Naive thymus-derived CD8-positive, alpha-beta T cell (primary cell): ENCODE data around the gene PRKCB. TPM values are rescaled to one million over a fixed set of nuclear protein-coding genes. Genes with fewer than 3 reads are reported as not detected.

ENCODE experiments used
- ATAC-seq, 2 donors: fragments of 150-1000 bp; cut with Tn5 transposase in 1 of 2; sonication (Bioruptor Pico), chemical (Tn5 transposase) in 1 of 2; 1 replicate in 1 of 2; 2 replicates in 1 of 2; pipeline ENCODE4 v1.10.0; 2021; ENCODE audit warnings: mild to moderate bottlenecking in 2 of 2, moderate library complexity in 2 of 2
- POLR2A ChIA-PET: fragments of 350-600 bp; sonication (Branson Sonifier 250); formaldehyde crosslinking; loops from one replicate; lab custom pipeline; 2021; ENCODE audit warnings: antibody characterized with exemption; lab: Charles Lee
- DNase-seq, 10 donors: peaks; one replicate each; pipeline versions ENCODE4 v3.0.0 to v3.0.0-alpha.2; 2020 to 2022
- H3K27ac Mint-ChIP-seq, 10 donors: one replicate each; pipeline ENCODE4 v1.8.0; 2020 to 2022; ENCODE audit warnings: mild to moderate bottlenecking in 10 of 10, mixed read lengths in 10 of 10, moderate library complexity in 4 of 10, inconsistent platforms in 1 of 10
- H3K27me3 Mint-ChIP-seq, 5 donors: one replicate each; pipeline ENCODE4 v1.8.0; 2021 to 2022; ENCODE audit warnings: mixed read lengths in 5 of 5
- H3K36me3 Mint-ChIP-seq, 3 donors: one replicate each; pipeline ENCODE4 v1.8.0; 2020 to 2022; ENCODE audit warnings: mixed read lengths in 3 of 3, mild to moderate bottlenecking in 2 of 3, inconsistent platforms in 1 of 3
- H3K4me1 Mint-ChIP-seq, 4 donors: one replicate each; pipeline ENCODE4 v1.8.0; 2021 to 2022; ENCODE audit warnings: mixed read lengths in 4 of 4
- H3K4me3 Mint-ChIP-seq, 10 donors: one replicate each; pipeline ENCODE4 v1.8.0; 2020 to 2022; ENCODE audit warnings: mild to moderate bottlenecking in 10 of 10, mixed read lengths in 10 of 10, moderate library complexity in 6 of 10, inconsistent platforms in 1 of 10
- H3K9me3 Mint-ChIP-seq, 9 donors: one replicate each; pipeline ENCODE4 v1.8.0; 2020 to 2022; ENCODE audit warnings: mixed read lengths in 9 of 9, mild to moderate bottlenecking in 3 of 9, inconsistent platforms in 1 of 9, moderate library complexity in 1 of 9
- polyA plus RNA-seq, 3 donors: library from polyadenylated mRNA; unstranded; fragments of 300-500 nt; fragmentation: Illumina TruSeq; gene quantifications; one replicate each; pipeline ENCODE4 v1.2.3, GENCODE V29; 2021
- total RNA-seq, 8 experiments: library from RNA in 2 of 8; stranded (reverse) in 2 of 8; gene quantifications; one replicate each; pipeline ENCODE4 v1.2.3 and lab custom pipeline; 2021 to 2026

The PRKCB gene
- total and polyA plus RNA-seq, 5 experiments from 2014 or later: 57.2 to 142 (median 123) TPM

GRCh38 chr16:23867566-23867965 lies 31.8 kb downstream of the PRKCB start:
- Mint-ChIP-seq H3K9me3 (no peaks in the 10 kb centered on the region), H3K36me3 (peaks cover 0 to 5% (median 0%) of the 10 kb centered on the region in 3 donors), H3K4me3 (no peak overlapping the region), H3K4me1 (peaks cover 40 to 92% (median 87%) of the 10 kb centered on the region in 4 donors), H3K27ac (peak overlapping the region in 5 of 10 donors; percentile 14 to 94 (median 53)), H3K27me3 (no peaks in the 10 kb centered on the region)
- ATAC-seq (no peak), DNase-seq (no peak)
- POLR2A ChIA-PET: no interaction called here

- Mint-ChIP-seq H3K27ac (peak overlapping the region in 5 of 10 donors; percentile 12 to 72 (median 25)), H3K4me3 (peak overlapping the region in 2 of 10 donors; percentile 4 to 42), H3K9me3 (no peaks in the 10 kb centered on the region), H3K4me1 (peaks cover 39 to 90% (median 84%) of the 10 kb centered on the region in 4 donors), H3K27me3 (no peaks in the 10 kb centered on the region), H3K36me3 (peaks cover 0 to 5% (median 0%) of the 10 kb centered on the region in 3 donors)
- no peak for DNase-seq
- POLR2A ChIA-PET: interaction anchor here (0.7 kb wide), 1 partner anchor 82 kb away, joined by 4 read pairs; no protein-coding TSS in a partner anchor
- no peak for ATAC-seq
These were observed 32.4 kb downstream of the PRKCB start for GRCh38 chr16:23868136-23868535.

GRCh38 chr16:23869052-23869451 lies 33.3 kb downstream of the PRKCB start:
- H3K27ac Mint-ChIP-seq: peak overlapping the region; percentile 45 to 90 (median 78)
- no peaks in the 10 kb centered on the region for H3K27me3 Mint-ChIP-seq
- H3K4me1 Mint-ChIP-seq: peaks cover 37 to 90% (median 83%) of the 10 kb centered on the region in 4 donors
- ATAC-seq (peak; percentile 65 to 72), DNase-seq (peak in 4 of 10 donors; percentile 18 to 40 (median 34))
- H3K9me3 Mint-ChIP-seq: no peaks in the 10 kb centered on the region
- POLR2A ChIA-PET: interaction anchor here (0.7 to 1.1 kb wide), 2 partner anchors 9 to 81 kb away, joined by 4 to 6 read pairs; no protein-coding TSS in a partner anchor
- peaks cover 0 to 8% (median 0%) of the 10 kb centered on the region in 3 donors for H3K36me3 Mint-ChIP-seq
- peak overlapping the region; percentile 10 to 71 (median 50) for H3K4me3 Mint-ChIP-seq

- ATAC-seq: no peak
- DNase-seq: no peak
- Mint-ChIP-seq H3K4me3 (no peak overlapping the region), H3K4me1 (peaks cover 27 to 85% (median 77%) of the 10 kb centered on the region in 4 donors), H3K36me3 (peaks cover 0 to 8% (median 0%) of the 10 kb centered on the region in 3 donors), H3K9me3 (no peaks in the 10 kb centered on the region), H3K27ac (peak overlapping the region in 7 of 10 donors; percentile 7 to 76 (median 40)), H3K27me3 (no peaks in the 10 kb centered on the region)
- POLR2A ChIA-PET: interaction anchor here (0.7 to 1.4 kb wide), 3 partner anchors 8 to 31 kb away, joined by 3 to 4 read pairs (median 3); no protein-coding TSS in a partner anchor
These were observed 36.1 kb downstream of the PRKCB start for GRCh38 chr16:23871924-23872323.

- peak overlapping the region in 2 of 10 donors; percentile 11 to 18 for H3K4me3 Mint-ChIP-seq
- POLR2A ChIA-PET: interaction anchor here (0.7 kb wide), 3 partner anchors 37 to 114 kb away, joined by 3 to 5 read pairs (median 3); no protein-coding TSS in a partner anchor
These were observed 39.0 kb downstream of the PRKCB start for GRCh38 chr16:23874613-23875294.

GRCh38 chr16:23876256-23876896 lies 40.6 kb downstream of the PRKCB start:
- H3K4me3 Mint-ChIP-seq: no peak overlapping the region
- no peaks in the 10 kb centered on the region for H3K9me3 Mint-ChIP-seq
- no peak for DNase-seq
- H3K4me1 Mint-ChIP-seq: peaks cover 32 to 86% (median 80%) of the 10 kb centered on the region in 4 donors
- no peaks in the 10 kb centered on the region for H3K27me3 Mint-ChIP-seq
- POLR2A ChIA-PET: interaction anchor here (1.3 to 2.0 kb wide), 6 partner anchors 13 to 159 kb away, joined by 3 to 22 read pairs (median 7); no protein-coding TSS in a partner anchor
- H3K27ac Mint-ChIP-seq: peak overlapping the region in 5 of 10 donors; percentile 17 to 83 (median 28)
- H3K36me3 Mint-ChIP-seq: peaks cover 0 to 4% (median 0%) of the 10 kb centered on the region in 3 donors
- no peak for ATAC-seq

More at GRCh38 chr16:23874613-23875294, 39.0 kb downstream of the PRKCB start:
- ATAC-seq (no peak), DNase-seq (no peak)
- Mint-ChIP-seq H3K27ac (peak overlapping the region in 7 of 10 donors; percentile 24 to 72 (median 50)), H3K27me3 (no peaks in the 10 kb centered on the region), H3K36me3 (peaks cover 0 to 6% (median 0%) of the 10 kb centered on the region in 3 donors), H3K4me1 (peaks cover 28 to 86% (median 79%) of the 10 kb centered on the region in 4 donors), H3K9me3 (no peaks in the 10 kb centered on the region)

GRCh38 chr16:23877107-23878070 lies 41.6 kb downstream of the PRKCB start:
- Mint-ChIP-seq H3K4me1 (peaks cover 34 to 89% (median 81%) of the 10 kb centered on the region in 4 donors), H3K36me3 (peaks cover 0 to 4% (median 0%) of the 10 kb centered on the region in 3 donors), H3K9me3 (no peaks in the 10 kb centered on the region), H3K4me3 (no peak overlapping the region), H3K27me3 (no peaks in the 10 kb centered on the region), H3K27ac (peak overlapping the region; percentile 17 to 83 (median 64))
- POLR2A ChIA-PET: interaction anchor here (0.6 to 2.0 kb wide), 15 partner anchors 8 to 158 kb away, joined by 3 to 22 read pairs (median 5); no protein-coding TSS in a partner anchor
- DNase-seq (peak in 7 of 10 donors; percentile 11 to 68 (median 39)), ATAC-seq (peak; percentile 58 to 64)

GRCh38 chr16:23879735-23880373 lies 44.1 kb downstream of the PRKCB start:
- POLR2A ChIA-PET: interaction anchor here (0.7 to 1.9 kb wide), 12 partner anchors 17 to 155 kb away, joined by 3 to 14 read pairs (median 4); no protein-coding TSS in a partner anchor
- Mint-ChIP-seq H3K4me1 (peaks cover 46 to 94% (median 88%) of the 10 kb centered on the region in 4 donors), H3K27ac (peak overlapping the region; percentile 45 to 88 (median 74)), H3K36me3 (peaks cover 0 to 7% (median 5%) of the 10 kb centered on the region in 3 donors), H3K27me3 (no peaks in the 10 kb centered on the region), H3K4me3 (peak overlapping the region in 7 of 10 donors; percentile 21 to 75 (median 45)), H3K9me3 (no peaks in the 10 kb centered on the region)
- no peak for ATAC-seq
- no peak for DNase-seq

GRCh38 chr16:23889189-23889588 lies 53.4 kb downstream of the PRKCB start:
- no peak overlapping the region for H3K4me3 Mint-ChIP-seq
- DNase-seq (no peak), ATAC-seq (no peak)
- peaks cover 0 to 30% (median 10%) of the 10 kb centered on the region in 3 donors for H3K36me3 Mint-ChIP-seq
- H3K9me3 Mint-ChIP-seq: no peaks in the 10 kb centered on the region
- peak overlapping the region in 4 of 10 donors; percentile 8 to 38 (median 30) for H3K27ac Mint-ChIP-seq
- H3K4me1 Mint-ChIP-seq: peaks cover 32 to 79% (median 68%) of the 10 kb centered on the region in 4 donors
- POLR2A ChIA-PET: no interaction called here
- H3K27me3 Mint-ChIP-seq: no peaks in the 10 kb centered on the region

GRCh38 chr16:23893986-23894385 lies 58.2 kb downstream of the PRKCB start:
- POLR2A ChIA-PET: no interaction called here
- Mint-ChIP-seq H3K4me3 (no peak overlapping the region), H3K4me1 (peaks cover 30 to 89% (median 70%) of the 10 kb centered on the region in 4 donors), H3K36me3 (peaks cover 0 to 15% (median 13%) of the 10 kb centered on the region in 3 donors), H3K9me3 (no peaks in the 10 kb centered on the region), H3K27me3 (no peaks in the 10 kb centered on the region), H3K27ac (peak overlapping the region in 4 of 10 donors; percentile 15 to 64 (median 43))
- DNase-seq: no peak
- no peak for ATAC-seq

- peaks cover 0 to 10% (median 10%) of the 10 kb centered on the region in 3 donors for H3K36me3 Mint-ChIP-seq
- H3K9me3 Mint-ChIP-seq: no peaks in the 10 kb centered on the region
- DNase-seq (no peak), ATAC-seq (no peak)
- peak overlapping the region in 1 of 10 donors; percentile 22 for H3K4me3 Mint-ChIP-seq
- peaks cover 27 to 83% (median 67%) of the 10 kb centered on the region in 4 donors for H3K4me1 Mint-ChIP-seq
- H3K27me3 Mint-ChIP-seq: no peaks in the 10 kb centered on the region
- POLR2A ChIA-PET: no interaction called here
- peak overlapping the region in 7 of 10 donors; percentile 4 to 64 (median 53) for H3K27ac Mint-ChIP-seq
These were observed 59.3 kb downstream of the PRKCB start for GRCh38 chr16:23895052-23895451.
